ENCODE results near the gene MLLT6.

The MLLT6 gene

GRCh38 chr17:38740806-38741205 lies 35.7 kb downstream of the MLLT6 start:
- FAIRE-seq (no peak), DNase-seq (ENCODE audit: insufficient read length, low spot score) (no peak)
- no peak for TF ChIP-seq CTCF (IDR thresholded peaks at IDR 0.05; ENCODE audit: insufficient read depth, missing control alignments)

- no peak for TF ChIP-seq CTCF (IDR thresholded peaks at IDR 0.05; ENCODE audit: insufficient read depth, missing control alignments)
- DNase-seq (ENCODE audit: insufficient read length, low spot score) (no peak), FAIRE-seq (no peak)
Measured at GRCh38 chr17:38741461-38741860, 36.4 kb downstream of the MLLT6 start.

- DNase-seq (ENCODE audit: insufficient read length, low spot score) (no peak), FAIRE-seq (no peak)
- TF ChIP-seq CTCF (IDR thresholded peaks at IDR 0.05; ENCODE audit: insufficient read depth, missing control alignments) = no peak
Measured at GRCh38 chr17:38741921-38742410, 36.9 kb downstream of the MLLT6 start.

- no peak for FAIRE-seq
- no peak for DNase-seq (ENCODE audit: insufficient read length, low spot score)
- TF ChIP-seq CTCF (IDR thresholded peaks at IDR 0.05; ENCODE audit: insufficient read depth, missing control alignments) = no peak
Measured at GRCh38 chr17:38742411-38743308, 37.6 kb downstream of the MLLT6 start.

- DNase-seq (ENCODE audit: insufficient read length, low spot score) (no peak), FAIRE-seq (no peak)
- no peak for TF ChIP-seq CTCF (IDR thresholded peaks at IDR 0.05; ENCODE audit: insufficient read depth, missing control alignments)
Measured at GRCh38 chr17:38743556-38744171, 38.6 kb downstream of the MLLT6 start.

- FAIRE-seq = no peak
- TF ChIP-seq CTCF (IDR thresholded peaks at IDR 0.05; ENCODE audit: insufficient read depth, missing control alignments) = no peak
- DNase-seq (ENCODE audit: insufficient read length, low spot score) = no peak
Measured at GRCh38 chr17:38745545-38745944, 40.5 kb downstream of the MLLT6 start.
